H9 (cell line): ENCODE data around the gene PAH. TPM values are rescaled to one million over a fixed set of nuclear protein-coding genes. Genes with fewer than 3 reads are reported as not detected.

ENCODE experiments used
- DNase-seq: peaks from one replicate; pipeline ENCODE4 v3.0.0-alpha.2; 2017
- H2AFZ ChIP-seq: one replicate; pipeline ENCODE4 v1.6.1; 2013; ENCODE audit warnings: mild to moderate bottlenecking, low read length, control low read depth, moderate library complexity
- H2AK5ac ChIP-seq: 2 replicates; pipeline ENCODE4 v1.6.1; 2013; ENCODE audit warnings: low read length, control low read depth, mixed read lengths; ENCODE audit not compliant: insufficient read length
- H2BK120ac ChIP-seq: one replicate; pipeline ENCODE4 v1.6.1; 2013; ENCODE audit warnings: low read depth, mild to moderate bottlenecking, low read length, control low read depth, inconsistent platforms; ENCODE audit not compliant: poor library complexity, severe bottlenecking
- H2BK12ac ChIP-seq: 2 replicates; pipeline ENCODE4 v1.6.1; 2013; ENCODE audit warnings: low read length, control low read depth, mixed read lengths, low read depth; ENCODE audit not compliant: insufficient read length
- H2BK15ac ChIP-seq: 2 replicates; pipeline ENCODE4 v1.6.1; 2013; ENCODE audit warnings: low read depth, low read length, control low read depth
- H2BK20ac ChIP-seq: one replicate; pipeline ENCODE4 v1.6.1; 2013; ENCODE audit warnings: low read depth, mild to moderate bottlenecking, low read length, control low read depth, inconsistent platforms; ENCODE audit not compliant: poor library complexity, severe bottlenecking
- H2BK5ac ChIP-seq: 2 replicates; pipeline ENCODE4 v1.6.1; 2013; ENCODE audit warnings: low read length, control low read depth, mixed read lengths; ENCODE audit not compliant: insufficient read length
- H3K14ac ChIP-seq: 2 replicates; pipeline ENCODE4 v1.6.1; 2013; ENCODE audit warnings: low read length, control low read depth; ENCODE audit not compliant: insufficient read depth
- H3K18ac ChIP-seq: 2 replicates; pipeline ENCODE4 v1.6.1; 2013; ENCODE audit warnings: low read depth, mild to moderate bottlenecking, mixed read lengths, low read length, control low read depth; ENCODE audit not compliant: insufficient read length
- H3K23ac ChIP-seq: 2 replicates; pipeline ENCODE4 v1.6.1; 2013; ENCODE audit warnings: low read length, control low read depth, mixed read lengths, low read depth; ENCODE audit not compliant: insufficient read length
- H3K23me2 ChIP-seq: 2 replicates; pipeline ENCODE4 v1.6.1; 2013; ENCODE audit warnings: low read depth, mild to moderate bottlenecking, mixed read lengths, low read length, control low read depth; ENCODE audit not compliant: insufficient read length, poor library complexity, severe bottlenecking
- H3K27ac ChIP-seq: 2 replicates; pipeline ENCODE4 v1.5.1; 2013; ENCODE audit warnings: low read length, control low read depth, mixed read lengths, low read depth; ENCODE audit not compliant: insufficient read length
- H3K27me3 ChIP-seq: 2 replicates; pipeline ENCODE4 v1.6.1; 2013; ENCODE audit warnings: low read length, control low read depth, inconsistent platforms; ENCODE audit not compliant: insufficient read depth
- H3K4ac ChIP-seq: 2 replicates; pipeline ENCODE4 v1.6.1; 2013; ENCODE audit warnings: low read depth, mild to moderate bottlenecking, control low read depth, inconsistent platforms, low read length, moderate library complexity
- H3K4me1 ChIP-seq: 2 replicates; pipeline ENCODE4 v1.6.1; 2013; ENCODE audit warnings: low read length, control low read depth, inconsistent platforms; ENCODE audit not compliant: insufficient read depth
- H3K4me2 ChIP-seq: 2 replicates; pipeline ENCODE4 v1.6.1; 2013; ENCODE audit warnings: low read length, control low read depth, mixed read lengths; ENCODE audit not compliant: insufficient read length, insufficient read depth
- H3K56ac ChIP-seq: 2 replicates; pipeline ENCODE4 v1.6.1; 2013; ENCODE audit warnings: low read depth, mild to moderate bottlenecking, mixed read lengths, low read length, control low read depth; ENCODE audit not compliant: insufficient read length
- H3K79me1 ChIP-seq: 2 replicates; pipeline ENCODE4 v1.6.1; 2013; ENCODE audit warnings: low read depth, mild to moderate bottlenecking, moderate library complexity, low read length, control low read depth, inconsistent platforms; ENCODE audit not compliant: insufficient read depth, poor library complexity, severe bottlenecking
- H3K79me2 ChIP-seq: 2 replicates; pipeline ENCODE4 v1.6.1; 2013; ENCODE audit warnings: low read length, control low read depth, inconsistent platforms; ENCODE audit not compliant: insufficient read depth
- H3K9ac ChIP-seq: 2 replicates; pipeline ENCODE4 v1.6.1; 2013; ENCODE audit warnings: low read length, control low read depth, mixed read lengths; ENCODE audit not compliant: insufficient read length; ENCODE audit errors: extremely low read depth
- H3K9me3 ChIP-seq: one replicate; pipeline ENCODE4 v1.6.1; 2013; ENCODE audit warnings: low read depth, low read length, inconsistent platforms; ENCODE audit not compliant: control insufficient read depth
- H3T11ph ChIP-seq: one replicate; pipeline ENCODE4 v1.6.1; 2013; ENCODE audit warnings: mild to moderate bottlenecking, low read length, control low read depth, inconsistent platforms
- H4K20me1 ChIP-seq: one replicate; pipeline ENCODE4 v1.6.1; 2013; ENCODE audit not compliant: control insufficient read depth, insufficient read length, insufficient read depth
- H4K5ac ChIP-seq: 2 replicates; pipeline ENCODE4 v1.6.1; 2013; ENCODE audit warnings: low read depth, mild to moderate bottlenecking, mixed read lengths, low read length, control low read depth; ENCODE audit not compliant: insufficient read length
- H4K8ac ChIP-seq: replicated peaks from 2 replicates; pipeline ENCODE4 v1.6.1; 2013; ENCODE audit warnings: low read length, control low read depth, mixed read lengths, low read depth; ENCODE audit not compliant: insufficient read length
- H4K91ac ChIP-seq: 2 replicates; pipeline ENCODE4 v1.6.1; 2013; ENCODE audit warnings: low read depth, mild to moderate bottlenecking, moderate library complexity, mixed read lengths, low read length, control low read depth; ENCODE audit not compliant: insufficient read length
- H3K27ac Mint-ChIP-seq, 3 experiments: 2 replicates in 2 of 3; 3 replicates in 1 of 3; pipeline ENCODE4 v1.8.0; 2020 to 2021; ENCODE audit warnings: mixed read lengths in 3 of 3, mild to moderate bottlenecking in 1 of 3, moderate library complexity in 1 of 3
- H3K27me3 Mint-ChIP-seq: 2 replicates; pipeline ENCODE4 v1.8.0; 2021; ENCODE audit warnings: low read depth, mild to moderate bottlenecking, moderate library complexity, mixed read lengths
- H3K36me3 Mint-ChIP-seq, 3 experiments: 2 replicates in 2 of 3; 3 replicates in 1 of 3; pipeline ENCODE4 v1.8.0; 2020 to 2021; ENCODE audit warnings: low read depth in 3 of 3, mixed read lengths in 3 of 3; ENCODE audit not compliant: insufficient read depth in 1 of 3
- H3K4me1 Mint-ChIP-seq, 2 experiments: 2 replicates each; pipeline ENCODE4 v1.8.0; 2020; ENCODE audit warnings: mixed read lengths in 2 of 2
- H3K4me3 Mint-ChIP-seq, 2 experiments: 2 replicates in 1 of 2; 3 replicates in 1 of 2; pipeline ENCODE4 v1.8.0; 2020 to 2021; ENCODE audit warnings: mild to moderate bottlenecking in 2 of 2, mixed read lengths in 2 of 2, moderate library complexity in 1 of 2
- H3K9me3 Mint-ChIP-seq, 2 experiments: 2 replicates in 1 of 2; 3 replicates in 1 of 2; pipeline ENCODE4 v1.8.0; 2020; ENCODE audit warnings: mild to moderate bottlenecking in 2 of 2, mixed read lengths in 2 of 2, moderate library complexity in 1 of 2
- WGBS: extraction: QIAGEN DNeasy Blood & Tissue Kit; methylation state at CpG from one replicate; pipeline ENCODE4 v1.1.7; 2013; ENCODE audit warnings: missing lambda C conversion rate, low lambda C conversion rate, mixed read lengths; ENCODE audit not compliant: insufficient read length; ENCODE audit errors: extremely low coverage; 5-methylcytosine and 5-hydroxymethylcytosine counted together
- total RNA-seq: library from RNA; stranded (reverse); gene quantifications from 2 replicates; pipeline ENCODE4 v1.2.1, GENCODE V29; 2021
- TF ChIP-seq, protein P1 (sequence below): fragments of 200-600 bp; sonication (generic); conservative IDR thresholded peaks from 3 replicates; pipeline ENCODE4 v1.8.0; 2021; ENCODE audit warnings: antibody characterized with exemption, mild to moderate bottlenecking

The PAH gene
- total RNA-seq, 1 experiment from 2014 or later, result 6.1 TPM

DNA sequence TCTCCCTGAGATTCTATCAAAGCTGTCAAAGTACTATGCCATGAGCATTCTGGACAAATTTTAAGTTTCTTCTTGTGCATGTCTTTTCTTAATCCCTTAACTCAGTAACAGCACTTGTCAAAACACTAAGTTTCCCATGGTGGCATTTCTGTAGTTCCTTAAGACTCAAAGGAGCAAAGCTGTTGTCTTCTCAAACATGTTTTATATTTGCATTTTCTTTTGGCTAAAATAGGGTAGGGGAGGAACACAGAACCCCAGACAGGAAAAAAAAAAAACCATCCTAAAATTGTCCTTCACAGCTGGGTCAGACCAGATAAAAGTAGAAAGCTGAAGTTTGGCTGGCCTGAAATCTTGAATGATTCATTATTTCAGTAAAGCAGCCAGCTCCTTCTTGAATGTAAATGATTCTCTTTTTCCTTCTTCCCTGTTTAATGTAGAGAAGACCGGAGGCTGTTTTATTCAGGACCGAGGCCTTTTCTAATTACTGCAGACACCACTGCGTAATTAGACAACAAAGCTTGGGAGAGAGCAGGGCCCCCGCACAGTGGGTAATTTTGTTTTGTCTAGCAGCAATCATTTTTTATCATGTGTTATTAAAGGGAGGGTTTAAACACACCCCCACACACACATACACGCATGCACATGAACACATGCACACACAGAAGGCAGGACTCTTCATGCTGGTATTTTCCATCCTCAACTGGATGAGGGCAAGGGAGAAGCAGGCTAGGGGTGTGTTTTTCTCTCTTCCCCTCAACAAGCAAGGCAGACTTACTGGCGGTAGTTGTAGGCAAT is 51.0 kb downstream of the PAH start:
- no peak overlapping the region for H2BK120ac ChIP-seq
- no peak overlapping the region for H3K4ac ChIP-seq
- H3K56ac ChIP-seq, result no peak overlapping the region
- H3K4me2 ChIP-seq, result no peak overlapping the region
- no CpG with 5 or more reads among the region's 6 CpGs for WGBS
- H3K36me3 Mint-ChIP-seq, result no peaks in the 10 kb centered on the region
- H3K14ac ChIP-seq, result no peak overlapping the region
- no peak overlapping the region for H2BK12ac ChIP-seq
- no peak overlapping the region for H2BK15ac ChIP-seq
- no peak overlapping the region for H2AK5ac ChIP-seq
- H3T11ph ChIP-seq, result no peak overlapping the region
- H3K9me3 ChIP-seq, result no peaks in the 10 kb centered on the region
- H4K20me1 ChIP-seq, result no peaks in the 10 kb centered on the region
- H3K79me1 ChIP-seq, result no peaks in the 10 kb centered on the region
- H3K23me2 ChIP-seq, result no peaks in the 10 kb centered on the region
- H3K79me2 ChIP-seq, result no peaks in the 10 kb centered on the region
- H3K18ac ChIP-seq, result no peak overlapping the region
- H2AFZ ChIP-seq, result no peak overlapping the region
- no peak overlapping the region for H4K5ac ChIP-seq
- H3K4me1 Mint-ChIP-seq, result no peaks in the 10 kb centered on the region
- no peak for DNase-seq
- H4K91ac ChIP-seq, result no peak overlapping the region
- no peak overlapping the region for H3K27ac ChIP-seq
- no peaks in the 10 kb centered on the region for H3K4me1 ChIP-seq
- H3K23ac ChIP-seq, result no peak overlapping the region
- H2BK20ac ChIP-seq, result no peak overlapping the region
- no peaks in the 10 kb centered on the region; the same call in 1 of the 2 replicates for H3K27me3 Mint-ChIP-seq
- no peak overlapping the region for H4K8ac ChIP-seq
- no peak overlapping the region for H3K4me3 Mint-ChIP-seq
- TF ChIP-seq, protein P1, sequence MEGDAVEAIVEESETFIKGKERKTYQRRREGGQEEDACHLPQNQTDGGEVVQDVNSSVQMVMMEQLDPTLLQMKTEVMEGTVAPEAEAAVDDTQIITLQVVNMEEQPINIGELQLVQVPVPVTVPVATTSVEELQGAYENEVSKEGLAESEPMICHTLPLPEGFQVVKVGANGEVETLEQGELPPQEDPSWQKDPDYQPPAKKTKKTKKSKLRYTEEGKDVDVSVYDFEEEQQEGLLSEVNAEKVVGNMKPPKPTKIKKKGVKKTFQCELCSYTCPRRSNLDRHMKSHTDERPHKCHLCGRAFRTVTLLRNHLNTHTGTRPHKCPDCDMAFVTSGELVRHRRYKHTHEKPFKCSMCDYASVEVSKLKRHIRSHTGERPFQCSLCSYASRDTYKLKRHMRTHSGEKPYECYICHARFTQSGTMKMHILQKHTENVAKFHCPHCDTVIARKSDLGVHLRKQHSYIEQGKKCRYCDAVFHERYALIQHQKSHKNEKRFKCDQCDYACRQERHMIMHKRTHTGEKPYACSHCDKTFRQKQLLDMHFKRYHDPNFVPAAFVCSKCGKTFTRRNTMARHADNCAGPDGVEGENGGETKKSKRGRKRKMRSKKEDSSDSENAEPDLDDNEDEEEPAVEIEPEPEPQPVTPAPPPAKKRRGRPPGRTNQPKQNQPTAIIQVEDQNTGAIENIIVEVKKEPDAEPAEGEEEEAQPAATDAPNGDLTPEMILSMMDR, result no peak
- H3K27ac Mint-ChIP-seq, result peak overlapping the region in 1 of 3 experiments; percentile 77; a peak in 2 of 7 replicates
- no peaks in the 10 kb centered on the region for H3K27me3 ChIP-seq
- H2BK5ac ChIP-seq, result no peak overlapping the region
- no peak overlapping the region for H3K9ac ChIP-seq
- H3K9me3 Mint-ChIP-seq, result peaks cover 8% of the 10 kb centered on the region in 2 experiments; a peak in 4 of 5 replicates
